HepG2 (cell line): Measurements from ENCODE around the gene DGUOK. TPM values are rescaled to one million over a fixed set of nuclear protein-coding genes. Genes with fewer than 3 reads are reported as not detected.

ENCODE experiments used
- KDM2A ChIP-seq: sonication (generic); formaldehyde crosslinking; IDR thresholded peaks from 2 replicates; pipeline ENCODE4 v1.4.0; 2020; ENCODE audit warnings: low read depth, missing genetic modification reagents, borderline replicate concordance
- KLF9 ChIP-seq: IDR thresholded peaks from 2 replicates; pipeline ENCODE4 v1.6.1; 2016; ENCODE audit warnings: low read depth
- MAFG ChIP-seq: sonication (generic); formaldehyde crosslinking; IDR thresholded peaks from 2 replicates; pipeline ENCODE4 v1.5.1; 2020; ENCODE audit warnings: mild to moderate bottlenecking, missing genetic modification reagents
- PAX8 ChIP-seq: sonication (generic); formaldehyde crosslinking; IDR thresholded peaks from 2 replicates; pipeline ENCODE4 v1.8.0; 2022; ENCODE audit warnings: mild to moderate bottlenecking, missing genetic modification reagents, borderline replicate concordance
- PRPF4 ChIP-seq: fragments of 200-400 bp; formaldehyde crosslinking; IDR thresholded peaks from 2 replicates; pipeline ENCODE4 v1.6.1; 2016; ENCODE audit warnings: low read length, low read depth; ENCODE audit not compliant: poor library complexity, severe bottlenecking
- SP4 ChIP-seq: sonication (generic); formaldehyde crosslinking; IDR thresholded peaks from 2 replicates; pipeline ENCODE4 v1.8.1; 2023; ENCODE audit warnings: mild to moderate bottlenecking, missing genetic modification reagents
- ZKSCAN8 ChIP-seq: IDR thresholded peaks from 2 replicates; pipeline ENCODE4 v1.6.1; 2016; ENCODE audit warnings: borderline replicate concordance, missing genetic modification reagents, missing compliant biosample characterization
- ZNF333 ChIP-seq: sonication (generic); formaldehyde crosslinking; IDR thresholded peaks from 2 replicates; pipeline ENCODE4 v1.4.0; 2020; ENCODE audit warnings: mild to moderate bottlenecking, missing genetic modification reagents, borderline replicate concordance
- ZNF543 ChIP-seq: sonication (generic); formaldehyde crosslinking; IDR thresholded peaks from 2 replicates; pipeline ENCODE4 v1.4.0; 2020; ENCODE audit warnings: mild to moderate bottlenecking, missing genetic modification reagents
- ZNF782 ChIP-seq: sonication (generic); formaldehyde crosslinking; IDR thresholded peaks from 2 replicates; pipeline ENCODE4 v1.4.0; 2020; ENCODE audit warnings: missing genetic modification reagents, mild to moderate bottlenecking, borderline replicate concordance
- polyA plus RNA-seq, 8 experiments: library from polyadenylated mRNA; depleted of rRNA in 3 of 8; stranded (reverse) in 7 of 8; unstranded in 1 of 8; fragments of >200 nt; fragmentation: Illumina TruSeq in 4 of 8; extraction: Trizol in 4 of 8; gene quantifications; 2 replicates each; pipeline versions ENCODE4 v1.2.1 to v1.2.3, GENCODE V29; 2011 to 2016; ENCODE audit warnings: low read depth in 4 of 8, missing spikeins in 1 of 8, mixed read lengths in 1 of 8; ENCODE audit not compliant: insufficient read depth in 1 of 8
- total RNA-seq, 5 experiments: library from RNA; depleted of rRNA; stranded (reverse); fragments of >200 nt; fragmentation: Illumina TruSeq; extraction: Trizol; gene quantifications; 2 replicates each; pipeline ENCODE4 v1.2.3, GENCODE V29; 2016; ENCODE audit warnings: low read depth in 1 of 5
- TF ChIP-seq, protein P1 (sequence below): IDR thresholded peaks from 2 replicates; pipeline ENCODE4 v1.6.1; 2018; ENCODE audit warnings: missing genetic modification reagents, mild to moderate bottlenecking, missing compliant biosample characterization
- TF ChIP-seq, protein P2 (sequence below): sonication (generic); formaldehyde crosslinking; IDR thresholded peaks from 2 replicates; pipeline ENCODE4 v1.4.0; 2020; ENCODE audit warnings: mild to moderate bottlenecking, missing genetic modification reagents
- TF ChIP-seq, protein P3 (sequence below): sonication (generic); formaldehyde crosslinking; IDR thresholded peaks from 2 replicates; pipeline ENCODE4 v1.5.1; 2020; ENCODE audit warnings: mild to moderate bottlenecking, missing genetic modification reagents, moderate library complexity
- TF ChIP-seq, protein P4 (sequence below): sonication (generic); formaldehyde crosslinking; IDR thresholded peaks from 2 replicates; pipeline ENCODE4 v1.9.0; 2021; ENCODE audit warnings: missing genetic modification reagents, mild to moderate bottlenecking, borderline replicate concordance
- TF ChIP-seq, protein P5 (sequence below): sonication (generic); formaldehyde crosslinking; IDR thresholded peaks from 2 replicates; pipeline ENCODE4 v1.4.0; 2020; ENCODE audit warnings: missing genetic modification reagents, borderline replicate concordance
- TF ChIP-seq, protein P6 (sequence below): sonication (generic); formaldehyde crosslinking; IDR thresholded peaks from 2 replicates; pipeline ENCODE4 v1.8.1; 2023; ENCODE audit warnings: missing genetic modification reagents, mild to moderate bottlenecking, borderline replicate concordance

Gene DGUOK
- total and polyA plus RNA-seq, 2 of the 13 experiments (the other 11 are each of a cell fraction or from before 2014, with no cell fraction given): 105 to 137 TPM

DNA sequence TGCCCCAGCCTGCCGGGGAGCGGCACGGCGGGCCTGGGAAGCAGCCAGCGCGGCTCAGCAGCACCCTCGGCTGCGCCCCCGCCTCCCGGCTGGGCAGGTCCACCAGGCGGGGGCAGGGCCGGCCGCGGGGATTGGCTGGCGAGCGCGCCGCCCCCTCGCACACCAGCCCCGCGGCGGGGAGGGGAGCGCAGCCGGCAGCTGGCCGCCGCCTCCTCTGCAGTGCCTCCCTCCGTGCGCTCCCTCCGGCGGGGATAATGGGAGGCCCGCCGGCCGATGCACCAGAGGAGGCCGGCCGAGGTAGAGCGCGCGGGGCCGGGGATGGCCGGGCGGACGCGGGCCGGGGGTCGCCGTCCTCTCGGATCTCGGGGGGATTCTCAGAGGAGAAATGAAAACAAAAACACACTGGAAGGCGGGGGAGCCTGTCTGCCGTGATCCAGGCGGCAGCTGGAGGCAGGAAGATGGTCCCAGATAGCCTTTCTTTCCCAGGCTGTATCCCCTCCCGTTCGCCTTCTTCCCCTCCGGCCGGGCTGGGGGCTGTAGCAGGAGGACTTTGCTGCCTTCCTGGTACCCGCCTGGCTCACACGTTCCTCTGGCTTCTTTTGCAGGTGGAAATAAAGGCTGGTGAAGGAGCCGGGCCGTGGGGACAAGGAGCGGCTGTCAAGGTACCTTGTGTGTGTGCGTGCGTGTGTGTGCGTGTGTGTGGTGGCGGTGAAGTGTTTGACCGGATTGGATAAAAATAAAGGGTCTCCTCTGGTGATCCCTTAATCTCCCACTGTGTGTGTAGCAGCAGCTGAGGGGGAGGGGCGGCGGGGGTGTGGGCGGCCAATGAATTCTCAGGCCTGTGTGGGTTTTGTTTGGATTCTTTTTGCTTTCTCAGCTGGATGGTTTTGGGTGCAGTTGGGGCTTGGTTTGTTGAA lies 76.1 kb downstream of the DGUOK start (continued):
- TF ChIP-seq, protein P1, sequence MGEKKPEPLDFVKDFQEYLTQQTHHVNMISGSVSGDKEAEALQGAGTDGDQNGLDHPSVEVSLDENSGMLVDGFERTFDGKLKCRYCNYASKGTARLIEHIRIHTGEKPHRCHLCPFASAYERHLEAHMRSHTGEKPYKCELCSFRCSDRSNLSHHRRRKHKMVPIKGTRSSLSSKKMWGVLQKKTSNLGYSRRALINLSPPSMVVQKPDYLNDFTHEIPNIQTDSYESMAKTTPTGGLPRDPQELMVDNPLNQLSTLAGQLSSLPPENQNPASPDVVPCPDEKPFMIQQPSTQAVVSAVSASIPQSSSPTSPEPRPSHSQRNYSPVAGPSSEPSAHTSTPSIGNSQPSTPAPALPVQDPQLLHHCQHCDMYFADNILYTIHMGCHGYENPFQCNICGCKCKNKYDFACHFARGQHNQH (CRISPR knock-in tag): no peak
- TF ChIP-seq, protein P2, sequence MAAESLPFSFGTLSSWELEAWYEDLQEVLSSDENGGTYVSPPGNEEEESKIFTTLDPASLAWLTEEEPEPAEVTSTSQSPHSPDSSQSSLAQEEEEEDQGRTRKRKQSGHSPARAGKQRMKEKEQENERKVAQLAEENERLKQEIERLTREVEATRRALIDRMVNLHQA (CRISPR knock-in tag): no peak
- TF ChIP-seq, protein P3, sequence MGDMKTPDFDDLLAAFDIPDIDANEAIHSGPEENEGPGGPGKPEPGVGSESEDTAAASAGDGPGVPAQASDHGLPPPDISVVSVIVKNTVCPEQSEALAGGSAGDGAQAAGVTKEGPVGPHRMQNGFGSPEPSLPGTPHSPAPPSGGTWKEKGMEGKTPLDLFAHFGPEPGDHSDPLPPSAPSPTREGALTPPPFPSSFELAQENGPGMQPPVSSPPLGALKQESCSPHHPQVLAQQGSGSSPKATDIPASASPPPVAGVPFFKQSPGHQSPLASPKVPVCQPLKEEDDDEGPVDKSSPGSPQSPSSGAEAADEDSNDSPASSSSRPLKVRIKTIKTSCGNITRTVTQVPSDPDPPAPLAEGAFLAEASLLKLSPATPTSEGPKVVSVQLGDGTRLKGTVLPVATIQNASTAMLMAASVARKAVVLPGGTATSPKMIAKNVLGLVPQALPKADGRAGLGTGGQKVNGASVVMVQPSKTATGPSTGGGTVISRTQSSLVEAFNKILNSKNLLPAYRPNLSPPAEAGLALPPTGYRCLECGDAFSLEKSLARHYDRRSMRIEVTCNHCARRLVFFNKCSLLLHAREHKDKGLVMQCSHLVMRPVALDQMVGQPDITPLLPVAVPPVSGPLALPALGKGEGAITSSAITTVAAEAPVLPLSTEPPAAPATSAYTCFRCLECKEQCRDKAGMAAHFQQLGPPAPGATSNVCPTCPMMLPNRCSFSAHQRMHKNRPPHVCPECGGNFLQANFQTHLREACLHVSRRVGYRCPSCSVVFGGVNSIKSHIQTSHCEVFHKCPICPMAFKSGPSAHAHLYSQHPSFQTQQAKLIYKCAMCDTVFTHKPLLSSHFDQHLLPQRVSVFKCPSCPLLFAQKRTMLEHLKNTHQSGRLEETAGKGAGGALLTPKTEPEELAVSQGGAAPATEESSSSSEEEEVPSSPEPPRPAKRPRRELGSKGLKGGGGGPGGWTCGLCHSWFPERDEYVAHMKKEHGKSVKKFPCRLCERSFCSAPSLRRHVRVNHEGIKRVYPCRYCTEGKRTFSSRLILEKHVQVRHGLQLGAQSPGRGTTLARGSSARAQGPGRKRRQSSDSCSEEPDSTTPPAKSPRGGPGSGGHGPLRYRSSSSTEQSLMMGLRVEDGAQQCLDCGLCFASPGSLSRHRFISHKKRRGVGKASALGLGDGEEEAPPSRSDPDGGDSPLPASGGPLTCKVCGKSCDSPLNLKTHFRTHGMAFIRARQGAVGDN (CRISPR knock-in tag): peak; percentile 67
- TF ChIP-seq, protein P4, sequence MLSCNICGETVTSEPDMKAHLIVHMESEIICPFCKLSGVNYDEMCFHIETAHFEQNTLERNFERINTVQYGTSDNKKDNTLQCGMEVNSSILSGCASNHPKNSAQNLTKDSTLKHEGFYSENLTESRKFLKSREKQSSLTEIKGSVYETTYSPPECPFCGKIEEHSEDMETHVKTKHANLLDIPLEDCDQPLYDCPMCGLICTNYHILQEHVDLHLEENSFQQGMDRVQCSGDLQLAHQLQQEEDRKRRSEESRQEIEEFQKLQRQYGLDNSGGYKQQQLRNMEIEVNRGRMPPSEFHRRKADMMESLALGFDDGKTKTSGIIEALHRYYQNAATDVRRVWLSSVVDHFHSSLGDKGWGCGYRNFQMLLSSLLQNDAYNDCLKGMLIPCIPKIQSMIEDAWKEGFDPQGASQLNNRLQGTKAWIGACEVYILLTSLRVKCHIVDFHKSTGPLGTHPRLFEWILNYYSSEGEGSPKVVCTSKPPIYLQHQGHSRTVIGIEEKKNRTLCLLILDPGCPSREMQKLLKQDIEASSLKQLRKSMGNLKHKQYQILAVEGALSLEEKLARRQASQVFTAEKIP (CRISPR knock-in tag): no peak
- TF ChIP-seq KDM2A (CRISPR knock-in tag): no peak
- TF ChIP-seq, protein P5, sequence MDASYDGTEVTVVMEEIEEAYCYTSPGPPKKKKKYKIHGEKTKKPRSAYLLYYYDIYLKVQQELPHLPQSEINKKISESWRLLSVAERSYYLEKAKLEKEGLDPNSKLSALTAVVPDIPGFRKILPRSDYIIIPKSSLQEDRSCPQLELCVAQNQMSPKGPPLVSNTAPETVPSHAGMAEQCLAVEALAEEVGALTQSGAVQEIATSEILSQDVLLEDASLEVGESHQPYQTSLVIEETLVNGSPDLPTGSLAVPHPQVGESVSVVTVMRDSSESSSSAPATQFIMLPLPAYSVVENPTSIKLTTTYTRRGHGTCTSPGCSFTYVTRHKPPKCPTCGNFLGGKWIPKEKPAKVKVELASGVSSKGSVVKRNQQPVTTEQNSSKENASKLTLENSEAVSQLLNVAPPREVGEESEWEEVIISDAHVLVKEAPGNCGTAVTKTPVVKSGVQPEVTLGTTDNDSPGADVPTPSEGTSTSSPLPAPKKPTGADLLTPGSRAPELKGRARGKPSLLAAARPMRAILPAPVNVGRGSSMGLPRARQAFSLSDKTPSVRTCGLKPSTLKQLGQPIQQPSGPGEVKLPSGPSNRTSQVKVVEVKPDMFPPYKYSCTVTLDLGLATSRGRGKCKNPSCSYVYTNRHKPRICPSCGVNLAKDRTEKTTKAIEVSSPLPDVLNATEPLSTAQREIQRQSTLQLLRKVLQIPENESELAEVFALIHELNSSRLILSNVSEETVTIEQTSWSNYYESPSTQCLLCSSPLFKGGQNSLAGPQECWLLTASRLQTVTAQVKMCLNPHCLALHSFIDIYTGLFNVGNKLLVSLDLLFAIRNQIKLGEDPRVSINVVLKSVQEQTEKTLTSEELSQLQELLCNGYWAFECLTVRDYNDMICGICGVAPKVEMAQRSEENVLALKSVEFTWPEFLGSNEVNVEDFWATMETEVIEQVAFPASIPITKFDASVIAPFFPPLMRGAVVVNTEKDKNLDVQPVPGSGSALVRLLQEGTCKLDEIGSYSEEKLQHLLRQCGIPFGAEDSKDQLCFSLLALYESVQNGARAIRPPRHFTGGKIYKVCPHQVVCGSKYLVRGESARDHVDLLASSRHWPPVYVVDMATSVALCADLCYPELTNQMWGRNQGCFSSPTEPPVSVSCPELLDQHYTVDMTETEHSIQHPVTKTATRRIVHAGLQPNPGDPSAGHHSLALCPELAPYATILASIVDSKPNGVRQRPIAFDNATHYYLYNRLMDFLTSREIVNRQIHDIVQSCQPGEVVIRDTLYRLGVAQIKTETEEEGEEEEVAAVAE: no peak
- no peak for TF ChIP-seq ZNF543 (CRISPR knock-in tag)
- TF ChIP-seq ZNF782 (CRISPR knock-in tag): no peak
- TF ChIP-seq, protein P6, sequence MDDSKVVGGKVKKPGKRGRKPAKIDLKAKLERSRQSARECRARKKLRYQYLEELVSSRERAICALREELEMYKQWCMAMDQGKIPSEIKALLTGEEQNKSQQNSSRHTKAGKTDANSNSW: no peak
- TF ChIP-seq ZNF333 (CRISPR knock-in tag): no peak
- TF ChIP-seq SP4 (CRISPR knock-in tag): peak; percentile 85
- TF ChIP-seq KLF9 (CRISPR knock-in tag): no peak
- TF ChIP-seq PAX8 (CRISPR knock-in tag): no peak
- TF ChIP-seq MAFG (CRISPR knock-in tag): no peak
- no peak for TF ChIP-seq PRPF4
- no peak for TF ChIP-seq ZKSCAN8 (CRISPR knock-in tag)
